Measurements from ENCODE around the gene GPR37.

DNA sequence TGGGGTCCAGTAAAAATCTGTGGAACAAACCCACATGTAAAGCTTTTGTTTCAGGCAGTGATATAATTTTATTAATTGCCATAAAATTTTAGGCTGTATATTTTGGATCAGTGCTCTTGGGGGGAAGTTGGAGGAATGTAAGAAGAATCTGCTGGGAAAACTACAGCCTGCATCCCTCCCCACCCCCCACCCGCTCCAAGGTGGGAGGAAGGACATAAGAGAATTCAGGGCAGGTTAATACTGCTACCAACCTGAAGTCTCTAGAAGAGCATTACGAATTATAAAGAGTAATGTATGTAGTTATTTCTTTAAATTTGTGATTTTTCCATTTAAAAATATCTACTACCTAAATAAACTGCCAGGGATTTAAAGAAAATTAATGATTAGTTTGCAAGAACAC, 47.2 kb upstream of the GPR37 start:
- TF ChIP-seq, protein P1, sequence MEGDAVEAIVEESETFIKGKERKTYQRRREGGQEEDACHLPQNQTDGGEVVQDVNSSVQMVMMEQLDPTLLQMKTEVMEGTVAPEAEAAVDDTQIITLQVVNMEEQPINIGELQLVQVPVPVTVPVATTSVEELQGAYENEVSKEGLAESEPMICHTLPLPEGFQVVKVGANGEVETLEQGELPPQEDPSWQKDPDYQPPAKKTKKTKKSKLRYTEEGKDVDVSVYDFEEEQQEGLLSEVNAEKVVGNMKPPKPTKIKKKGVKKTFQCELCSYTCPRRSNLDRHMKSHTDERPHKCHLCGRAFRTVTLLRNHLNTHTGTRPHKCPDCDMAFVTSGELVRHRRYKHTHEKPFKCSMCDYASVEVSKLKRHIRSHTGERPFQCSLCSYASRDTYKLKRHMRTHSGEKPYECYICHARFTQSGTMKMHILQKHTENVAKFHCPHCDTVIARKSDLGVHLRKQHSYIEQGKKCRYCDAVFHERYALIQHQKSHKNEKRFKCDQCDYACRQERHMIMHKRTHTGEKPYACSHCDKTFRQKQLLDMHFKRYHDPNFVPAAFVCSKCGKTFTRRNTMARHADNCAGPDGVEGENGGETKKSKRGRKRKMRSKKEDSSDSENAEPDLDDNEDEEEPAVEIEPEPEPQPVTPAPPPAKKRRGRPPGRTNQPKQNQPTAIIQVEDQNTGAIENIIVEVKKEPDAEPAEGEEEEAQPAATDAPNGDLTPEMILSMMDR (IDR thresholded peaks at IDR 0.05 in 8 of 11, conservative IDR thresholded peaks at IDR 0.05 in 3 of 11) = no peak
- TF ChIP-seq POLR2A (IDR thresholded peaks at IDR 0.05) (no peak), POLR2AphosphoS5 (IDR thresholded peaks at IDR 0.05) (no peak)

Data from spleen (tissue), 7 donors.